Measurements from ENCODE around the gene CCDC120. TPM values are rescaled to one million over a fixed set of nuclear protein-coding genes. Genes with fewer than 3 reads are reported as not detected.

Gene CCDC120, protein sequence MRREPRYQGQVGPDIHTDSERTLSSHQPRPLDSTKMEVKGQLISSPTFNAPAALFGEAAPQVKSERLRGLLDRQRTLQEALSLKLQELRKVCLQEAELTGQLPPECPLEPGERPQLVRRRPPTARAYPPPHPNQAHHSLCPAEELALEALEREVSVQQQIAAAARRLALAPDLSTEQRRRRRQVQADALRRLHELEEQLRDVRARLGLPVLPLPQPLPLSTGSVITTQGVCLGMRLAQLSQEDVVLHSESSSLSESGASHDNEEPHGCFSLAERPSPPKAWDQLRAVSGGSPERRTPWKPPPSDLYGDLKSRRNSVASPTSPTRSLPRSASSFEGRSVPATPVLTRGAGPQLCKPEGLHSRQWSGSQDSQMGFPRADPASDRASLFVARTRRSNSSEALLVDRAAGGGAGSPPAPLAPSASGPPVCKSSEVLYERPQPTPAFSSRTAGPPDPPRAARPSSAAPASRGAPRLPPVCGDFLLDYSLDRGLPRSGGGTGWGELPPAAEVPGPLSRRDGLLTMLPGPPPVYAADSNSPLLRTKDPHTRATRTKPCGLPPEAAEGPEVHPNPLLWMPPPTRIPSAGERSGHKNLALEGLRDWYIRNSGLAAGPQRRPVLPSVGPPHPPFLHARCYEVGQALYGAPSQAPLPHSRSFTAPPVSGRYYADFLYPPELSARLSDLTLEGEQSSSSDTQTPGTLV
- total RNA-seq = 1 to 10 TPM; 3.1 to 3.6 TPM

DNA sequence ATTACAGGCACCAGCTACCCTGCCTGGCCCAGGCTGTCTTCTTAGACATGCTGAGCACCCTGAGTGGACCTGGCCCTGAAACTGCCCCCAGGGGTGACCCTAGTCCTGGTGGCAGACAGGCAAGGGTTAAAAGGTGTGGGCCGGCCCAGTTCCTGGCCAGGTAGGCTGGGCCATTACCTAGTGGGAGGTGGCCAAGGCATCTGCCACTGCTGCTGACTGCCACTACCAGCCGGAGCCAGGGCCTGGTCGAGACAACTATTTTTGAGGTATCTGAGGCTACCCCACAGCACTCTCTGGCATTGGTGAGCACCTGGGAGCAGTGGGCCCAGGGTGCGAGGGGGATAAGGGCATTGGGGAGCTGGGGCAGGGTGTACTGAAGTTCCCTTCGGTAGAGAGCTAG is at the start of gene CCDC120:
CCDC120 (plus strand) TSS at position 206 of the 400 bp plus-strand sequence. CDS start 3,043 bp downstream, outside the sequence.
- ChIA-PET POLR2A (no interaction called here), CTCF (no interaction called here)
- ATAC-seq = no peak
- peaks cover 25% of the 10 kb centered on the region for H3K4me1 Mint-ChIP-seq
- H3K27me3 Mint-ChIP-seq = no peaks in the 10 kb centered on the region
- DNase-seq = no peak
- no peaks in the 10 kb centered on the region for H3K9me3 Mint-ChIP-seq (ENCODE audit: low read depth)
- H3K36me3 Mint-ChIP-seq (ENCODE audit: low read depth) = peaks cover 2% of the 10 kb centered on the region
- H3K27ac Mint-ChIP-seq = no peak within 1 kb of the TSS
- H3K4me3 Mint-ChIP-seq = no peak within 1 kb of the TSS
- intact Hi-C loops (cut with DNase I, micrococcal nuclease) = no loop called here

DNA sequence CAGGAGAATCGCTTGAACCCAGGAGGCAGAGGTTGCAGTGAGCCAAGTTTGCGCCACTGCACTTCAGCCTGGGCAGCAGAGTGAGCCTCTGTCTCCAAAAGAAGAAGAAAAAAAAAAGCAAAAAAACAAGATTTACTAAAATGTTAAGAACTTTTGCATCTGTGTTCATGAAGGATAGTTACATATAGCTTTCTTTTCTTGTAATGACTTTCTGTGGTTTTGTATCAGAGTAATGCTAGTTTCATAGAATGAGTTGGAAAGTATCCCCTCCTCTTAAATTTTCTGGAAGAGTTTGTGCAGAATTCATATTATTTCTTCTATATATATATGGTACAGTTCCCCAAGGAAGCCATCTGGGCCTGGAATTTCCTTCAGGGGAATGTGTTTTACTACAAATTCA is 39.7 kb upstream of the CCDC120 start:
- no peak for DNase-seq
- H3K27me3 Mint-ChIP-seq = no peaks in the 10 kb centered on the region
- no peak overlapping the region for H3K4me3 Mint-ChIP-seq
- no peak for ATAC-seq
- H3K36me3 Mint-ChIP-seq (ENCODE audit: low read depth) = no peaks in the 10 kb centered on the region
- intact Hi-C loops (cut with DNase I, micrococcal nuclease) = no loop called here
- ChIA-PET CTCF (no interaction called here), POLR2A (no interaction called here)
- no peak overlapping the region for H3K27ac Mint-ChIP-seq
- peaks cover 3% of the 10 kb centered on the region for H3K4me1 Mint-ChIP-seq
- no peaks in the 10 kb centered on the region for H3K9me3 Mint-ChIP-seq (ENCODE audit: low read depth)

DNA sequence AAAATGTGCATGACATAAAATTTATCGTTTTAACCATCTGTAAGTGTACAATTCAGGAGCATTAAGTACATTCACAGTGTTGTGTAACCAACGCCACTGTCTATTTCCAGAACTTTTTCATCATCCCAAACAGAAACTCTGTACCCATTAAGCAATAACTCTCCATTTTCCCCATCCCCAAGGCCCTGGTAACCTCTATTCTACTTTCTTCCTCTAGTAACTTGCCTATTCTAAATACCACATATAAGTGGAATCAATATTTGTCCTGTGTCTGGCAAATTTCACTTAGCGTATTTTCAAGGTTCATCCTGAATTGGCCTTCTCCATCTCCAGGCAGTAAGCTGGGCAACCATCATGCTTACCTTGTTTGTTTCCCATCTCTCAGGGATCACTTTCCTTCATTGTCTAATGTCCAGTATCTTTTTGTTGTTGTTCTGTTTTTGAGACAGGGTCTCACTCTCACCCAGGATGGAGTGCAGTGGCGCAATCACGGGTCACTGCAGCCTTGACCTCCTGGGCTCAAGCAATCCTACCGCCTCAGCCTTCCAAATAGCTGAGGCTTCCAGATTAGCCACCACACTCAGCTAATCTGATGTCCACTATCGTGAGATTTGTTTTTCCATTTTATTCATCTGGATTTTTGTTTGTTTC is 39.1 kb upstream of the CCDC120 start:
- no peaks in the 10 kb centered on the region for H3K27me3 Mint-ChIP-seq
- ATAC-seq = no peak
- POLR2A ChIA-PET = no interaction called here
- H3K4me3 Mint-ChIP-seq = no peak overlapping the region
- CTCF ChIA-PET = no interaction called here
- peaks cover 4% of the 10 kb centered on the region for H3K36me3 Mint-ChIP-seq (ENCODE audit: low read depth)
- H3K4me1 Mint-ChIP-seq = peaks cover 3% of the 10 kb centered on the region
- DNase-seq = no peak
- intact Hi-C loops (cut with DNase I, micrococcal nuclease) = no loop called here
- no peaks in the 10 kb centered on the region for H3K9me3 Mint-ChIP-seq (ENCODE audit: low read depth)
- H3K27ac Mint-ChIP-seq = no peak overlapping the region

DNA sequence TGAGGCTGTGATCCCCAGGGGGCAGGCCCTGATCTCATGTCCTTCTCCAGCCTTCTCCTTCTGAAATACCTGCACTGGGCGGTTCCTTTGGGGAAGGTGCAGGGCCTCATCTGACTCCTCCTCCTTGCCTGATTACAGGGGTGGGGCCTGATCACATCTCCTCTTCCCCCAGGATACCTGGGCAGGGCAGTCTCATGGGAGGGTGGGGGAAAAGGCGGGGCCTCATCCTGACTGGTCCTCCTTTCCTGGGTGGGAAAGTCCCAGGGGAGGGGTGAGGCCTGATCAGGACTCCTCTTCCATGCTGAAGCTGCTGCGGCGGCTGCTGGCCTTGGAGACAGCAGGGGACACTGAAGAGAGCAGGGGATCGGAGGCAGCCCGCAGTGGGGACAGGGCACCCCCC is 28.9 kb upstream of the CCDC120 start:
- no peak overlapping the region for H3K27ac Mint-ChIP-seq
- no peaks in the 10 kb centered on the region for H3K4me1 Mint-ChIP-seq

DNA sequence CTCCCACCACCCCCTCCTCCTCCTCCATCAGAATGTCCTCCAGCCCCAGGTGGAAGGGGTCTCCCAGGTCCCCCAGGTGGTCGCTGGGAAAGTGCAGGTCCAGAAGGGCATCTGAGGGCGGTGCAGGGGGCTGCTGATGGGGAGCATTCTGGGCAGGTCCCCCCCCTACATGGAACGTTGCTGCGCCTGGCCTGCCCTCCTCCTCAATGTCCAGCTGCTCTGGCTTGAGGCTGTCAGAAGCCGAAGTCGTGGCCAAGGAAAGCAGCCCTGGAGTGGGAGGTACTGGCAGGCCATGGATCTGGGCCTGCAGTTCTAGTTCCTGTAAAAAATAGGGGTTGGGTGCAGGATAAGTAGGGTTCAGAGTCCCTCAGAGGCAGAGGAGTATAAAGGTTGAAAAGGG is 28.5 kb upstream of the CCDC120 start:
- Mint-ChIP-seq H3K9me3 (ENCODE audit: low read depth) (no peaks in the 10 kb centered on the region), H3K4me1 (no peaks in the 10 kb centered on the region), H3K27ac (no peak overlapping the region), H3K4me3 (no peak overlapping the region), H3K27me3 (no peaks in the 10 kb centered on the region), H3K36me3 (ENCODE audit: low read depth) (peaks cover 17% of the 10 kb centered on the region)
- intact Hi-C loops (cut with DNase I, micrococcal nuclease) = no loop called here
- ChIA-PET CTCF (no interaction called here), POLR2A (no interaction called here)
- DNase-seq = no peak
- ATAC-seq = no peak

More for the DNA sequence above, 28.9 kb upstream of the CCDC120 start:
- Mint-ChIP-seq H3K27me3 (no peaks in the 10 kb centered on the region), H3K9me3 (ENCODE audit: low read depth) (no peaks in the 10 kb centered on the region), H3K4me3 (no peak overlapping the region), H3K36me3 (ENCODE audit: low read depth) (peaks cover 17% of the 10 kb centered on the region)
- CTCF ChIA-PET = no interaction called here
- DNase-seq = no peak
- ATAC-seq = no peak
- POLR2A ChIA-PET = no interaction called here
- intact Hi-C loops (cut with DNase I, micrococcal nuclease) = no loop called here

DNA sequence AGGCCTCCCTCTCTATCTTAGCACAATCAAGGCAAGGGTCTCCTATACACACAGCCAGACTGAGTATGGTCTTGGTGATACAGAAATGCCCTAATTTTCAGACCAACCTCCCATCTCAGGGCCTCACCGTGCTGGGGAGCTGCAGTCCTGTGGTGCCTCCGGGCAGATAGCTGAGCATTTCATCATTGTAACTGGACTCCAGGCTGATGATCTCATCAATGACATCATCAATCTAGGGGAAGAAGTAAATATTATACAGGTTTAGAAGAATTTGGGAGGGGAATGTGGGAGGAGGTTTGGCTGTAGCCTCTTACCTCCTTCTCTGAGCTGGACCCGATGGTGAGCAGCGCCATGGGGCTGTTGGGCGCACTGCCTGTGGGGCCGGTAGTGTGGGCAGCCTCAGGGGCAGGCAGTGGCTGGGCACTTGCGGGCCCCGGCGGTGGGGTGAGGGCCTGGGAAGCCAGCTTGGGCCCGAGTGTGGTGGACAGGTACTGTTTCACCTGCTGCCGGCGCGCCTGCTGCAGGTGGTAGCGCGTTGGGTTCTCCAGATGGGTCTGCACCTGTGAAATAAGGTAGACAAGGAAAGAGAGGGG is 20.8 kb upstream of the CCDC120 start:
- ChIA-PET CTCF (interaction anchor here (0.8 kb wide), 1 partner anchor 53 kb away, joined by 3 read pairs; no protein-coding TSS in a partner anchor), POLR2A (no interaction called here)
- intact Hi-C loops (cut with DNase I, micrococcal nuclease) = no loop called here
- peaks cover 35% of the 10 kb centered on the region for H3K4me1 Mint-ChIP-seq
- DNase-seq = no peak
- no peaks in the 10 kb centered on the region for H3K27me3 Mint-ChIP-seq
- ATAC-seq = no peak
- no peak overlapping the region for H3K27ac Mint-ChIP-seq
- no peaks in the 10 kb centered on the region for H3K9me3 Mint-ChIP-seq (ENCODE audit: low read depth)
- H3K4me3 Mint-ChIP-seq = no peak overlapping the region
- H3K36me3 Mint-ChIP-seq (ENCODE audit: low read depth) = peaks cover 28% of the 10 kb centered on the region

DNA sequence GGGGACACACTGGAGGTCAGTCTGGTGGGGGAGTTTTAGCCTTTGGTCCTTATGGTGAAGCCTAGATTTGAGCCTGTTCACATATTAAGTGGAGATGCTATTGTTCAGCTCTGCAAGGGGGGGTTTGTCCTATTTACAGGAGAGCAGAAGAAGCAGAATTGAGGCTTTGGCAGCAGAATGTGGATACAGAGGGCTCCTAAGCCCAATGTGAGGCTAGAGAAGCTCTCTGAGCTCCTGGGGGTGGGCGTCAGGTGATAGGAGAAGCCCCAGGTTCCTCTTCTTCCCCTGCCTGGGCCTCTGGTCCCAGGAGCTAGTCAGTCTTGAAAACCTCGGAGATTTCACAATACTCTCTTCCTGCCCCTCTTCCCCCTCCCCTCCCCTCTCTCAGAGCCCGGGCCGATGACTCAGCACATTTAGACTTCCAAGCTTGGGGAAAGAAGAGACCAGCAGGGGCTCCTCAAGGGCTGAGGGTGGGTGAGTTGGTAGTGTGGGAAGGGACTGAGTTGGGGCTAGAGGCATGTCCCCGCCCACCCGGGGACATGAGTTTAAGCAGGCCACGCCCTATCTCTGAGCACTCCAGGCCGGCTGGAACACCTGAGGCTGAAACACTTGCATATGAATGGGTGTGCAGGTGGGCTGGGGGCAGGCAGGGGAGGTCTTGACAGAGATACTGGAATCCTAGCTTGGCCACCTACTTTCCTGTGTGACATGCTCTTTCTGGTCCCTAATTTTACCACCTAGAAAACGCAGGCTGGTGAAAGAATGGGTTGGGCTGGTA is 19.0 kb upstream of the CCDC120 start:
- no peaks in the 10 kb centered on the region for H3K9me3 Mint-ChIP-seq (ENCODE audit: low read depth)
- POLR2A ChIA-PET = interaction anchor here (0.6 kb wide), 1 partner anchor 342 kb away, joined by 3 read pairs; no protein-coding TSS in a partner anchor
- peaks cover 41% of the 10 kb centered on the region for H3K4me1 Mint-ChIP-seq
- DNase-seq (peak; percentile 67), ATAC-seq (peak; percentile 25)
- intact Hi-C loops (cut with DNase I, micrococcal nuclease) = no loop called here
- H3K27ac Mint-ChIP-seq = peak overlapping the region; percentile 76
- H3K27me3 Mint-ChIP-seq = no peaks in the 10 kb centered on the region
- H3K4me3 Mint-ChIP-seq = peak overlapping the region; percentile 43
- CTCF ChIA-PET = no interaction called here
- H3K36me3 Mint-ChIP-seq (ENCODE audit: low read depth) = peaks cover 19% of the 10 kb centered on the region

DNA sequence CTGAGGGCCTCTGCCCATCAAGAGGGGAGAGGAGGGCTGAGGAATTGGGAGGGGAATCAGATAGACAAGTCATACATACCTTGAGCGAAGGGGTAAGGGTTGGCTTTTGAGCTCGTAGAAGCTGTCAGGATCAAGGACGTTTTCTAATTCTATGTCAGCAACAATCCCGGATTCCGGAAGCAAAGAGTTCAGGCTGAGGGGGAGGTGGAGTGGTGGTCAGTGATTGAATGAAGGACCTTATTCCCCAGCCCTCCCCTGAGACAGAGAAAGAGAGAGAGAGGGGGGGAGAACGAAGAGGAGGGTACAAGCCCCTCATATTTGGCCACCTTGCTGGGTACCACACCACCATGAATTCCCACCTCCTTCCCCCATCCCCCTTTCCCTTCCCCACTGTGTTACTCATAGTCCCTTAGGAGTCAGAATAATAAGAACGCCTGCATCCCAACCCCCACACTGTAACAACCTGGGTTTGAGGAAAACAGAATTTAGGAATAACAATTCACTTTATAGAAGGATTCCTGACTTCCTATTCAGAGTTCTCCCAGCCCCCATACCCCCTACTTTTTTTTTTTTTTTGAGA is 18.3 kb upstream of the CCDC120 start:
- CTCF ChIA-PET = no interaction called here
- POLR2A ChIA-PET = interaction anchor here (0.6 kb wide), 1 partner anchor 343 kb away, joined by 3 read pairs; no protein-coding TSS in a partner anchor
- H3K36me3 Mint-ChIP-seq (ENCODE audit: low read depth) = peaks cover 19% of the 10 kb centered on the region

DNA sequence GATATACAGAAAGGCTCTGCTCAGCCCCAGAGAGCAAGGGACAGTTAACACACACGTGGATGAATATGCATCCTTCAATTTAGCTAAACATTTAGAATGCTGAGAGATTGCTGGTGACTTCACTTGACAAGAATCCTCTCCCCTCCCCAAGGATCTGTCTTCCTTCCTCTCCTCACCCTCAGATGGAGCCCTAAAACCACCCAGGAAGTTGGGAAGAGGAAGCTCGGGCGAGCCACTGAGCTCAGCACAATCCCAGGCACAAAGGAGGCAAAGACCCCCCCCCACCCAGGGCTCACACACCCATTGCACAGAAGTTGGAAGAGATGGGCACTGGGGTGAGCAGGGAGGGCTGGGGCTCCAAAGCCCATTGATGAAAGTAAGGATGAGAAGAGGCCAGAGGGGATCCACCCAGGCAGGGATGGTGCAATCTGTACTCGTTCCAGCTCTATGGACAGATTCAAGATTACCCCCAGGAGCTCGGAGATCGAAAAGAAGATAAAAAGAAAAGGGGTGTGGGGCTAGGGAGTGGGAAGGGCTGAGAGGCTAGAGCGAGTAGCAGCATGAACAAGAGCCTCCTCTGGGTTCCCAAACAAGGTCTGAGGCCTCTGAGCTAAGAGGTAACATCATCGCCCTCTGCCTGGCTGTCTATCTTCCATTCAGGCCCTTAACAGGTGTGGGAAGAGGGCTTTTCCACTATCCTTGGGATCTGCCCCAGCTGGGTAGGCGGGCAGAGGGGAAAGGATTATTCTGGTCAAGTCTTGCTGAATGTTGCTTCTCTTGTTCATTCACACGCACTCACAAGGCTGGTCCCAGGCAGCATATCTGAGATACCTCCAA is 16.8 kb upstream of the CCDC120 start:
- H3K27ac Mint-ChIP-seq = peak overlapping the region; percentile 94
- CTCF ChIA-PET = interaction anchor here (0.6 kb wide), 3 partner anchors 73 to 146 kb away, joined by 3 read pairs; no protein-coding TSS in a partner anchor

More for the DNA sequence above, 18.3 kb upstream of the CCDC120 start:
- no peaks in the 10 kb centered on the region for H3K27me3 Mint-ChIP-seq
- intact Hi-C loops (cut with DNase I, micrococcal nuclease) = no loop called here
- peak overlapping the region; percentile 76 for H3K27ac Mint-ChIP-seq
- ATAC-seq (no peak), DNase-seq (no peak)
- H3K4me1 Mint-ChIP-seq = peaks cover 41% of the 10 kb centered on the region
- H3K4me3 Mint-ChIP-seq = peak overlapping the region; percentile 43
- H3K9me3 Mint-ChIP-seq (ENCODE audit: low read depth) = no peaks in the 10 kb centered on the region

More for the DNA sequence above, 16.8 kb upstream of the CCDC120 start:
- peak overlapping the region; percentile 93 for H3K4me3 Mint-ChIP-seq
- POLR2A ChIA-PET = no interaction called here
- no peaks in the 10 kb centered on the region for H3K9me3 Mint-ChIP-seq (ENCODE audit: low read depth)
- no peak for ATAC-seq
- no peaks in the 10 kb centered on the region for H3K27me3 Mint-ChIP-seq
- intact Hi-C loops (cut with DNase I, micrococcal nuclease) = no loop called here
- H3K36me3 Mint-ChIP-seq (ENCODE audit: low read depth) = peaks cover 17% of the 10 kb centered on the region
- peak; percentile 20 for DNase-seq
- peaks cover 41% of the 10 kb centered on the region for H3K4me1 Mint-ChIP-seq

All from activated CD4-positive, alpha-beta T cell treated with anti-CD3 and anti-CD28 coated beads for 36 hours (primary cell).